ENCODE results near the gene TULP4. TPM values are rescaled to one million over a fixed set of nuclear protein-coding genes. Genes with fewer than 3 reads are reported as not detected.
"Not testable (repeated sequence)": the region's sequence is repeated elsewhere in the genome, so short reads cannot be mapped to it uniquely, and the experiment has no call there.

TULP4 gene
- total RNA-seq, 1 experiment from 2014 or later: 105 TPM

DNA sequence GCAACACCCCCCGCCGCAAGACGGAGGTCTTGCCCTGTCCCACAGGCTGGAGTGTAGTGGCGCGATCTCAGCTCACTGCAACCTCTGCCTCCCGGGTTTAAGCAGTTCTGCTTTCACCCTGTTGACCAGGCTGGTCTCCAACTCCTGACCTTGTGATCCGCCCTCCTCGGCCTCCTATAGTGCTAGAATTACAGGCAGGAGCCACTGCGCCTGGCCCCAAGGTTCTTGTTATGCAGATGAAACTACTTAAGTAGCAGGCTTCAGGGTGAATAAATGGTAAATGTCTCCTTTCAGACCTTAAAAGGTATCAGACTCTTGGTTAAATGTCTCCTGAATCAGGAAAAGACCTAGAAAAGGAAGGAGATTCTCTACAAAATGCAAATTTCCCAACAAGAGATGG is 152.2 kb downstream of the TULP4 start:
- Mint-ChIP-seq H3K9me3 (ENCODE audit: low read depth, unreplicated experiment) (no peaks in the 10 kb centered on the region), H3K4me1 (ENCODE audit: low read depth, unreplicated experiment) (no peaks in the 10 kb centered on the region), H3K27ac (ENCODE audit: unreplicated experiment) (no peak overlapping the region), H3K4me3 (ENCODE audit: low read depth, unreplicated experiment) (no peak overlapping the region), H3K27me3 (ENCODE audit: unreplicated experiment) (no peaks in the 10 kb centered on the region), H3K36me3 (ENCODE audit: insufficient read depth, unreplicated experiment) (peaks cover 11% of the 10 kb centered on the region)
- intact Hi-C loops (cut with micrococcal nuclease; ENCODE audit: unreplicated experiment): no loop called here
- DNase-seq: no peak
- CTCF ChIA-PET: no interaction called here
- TF ChIP-seq, protein P1, sequence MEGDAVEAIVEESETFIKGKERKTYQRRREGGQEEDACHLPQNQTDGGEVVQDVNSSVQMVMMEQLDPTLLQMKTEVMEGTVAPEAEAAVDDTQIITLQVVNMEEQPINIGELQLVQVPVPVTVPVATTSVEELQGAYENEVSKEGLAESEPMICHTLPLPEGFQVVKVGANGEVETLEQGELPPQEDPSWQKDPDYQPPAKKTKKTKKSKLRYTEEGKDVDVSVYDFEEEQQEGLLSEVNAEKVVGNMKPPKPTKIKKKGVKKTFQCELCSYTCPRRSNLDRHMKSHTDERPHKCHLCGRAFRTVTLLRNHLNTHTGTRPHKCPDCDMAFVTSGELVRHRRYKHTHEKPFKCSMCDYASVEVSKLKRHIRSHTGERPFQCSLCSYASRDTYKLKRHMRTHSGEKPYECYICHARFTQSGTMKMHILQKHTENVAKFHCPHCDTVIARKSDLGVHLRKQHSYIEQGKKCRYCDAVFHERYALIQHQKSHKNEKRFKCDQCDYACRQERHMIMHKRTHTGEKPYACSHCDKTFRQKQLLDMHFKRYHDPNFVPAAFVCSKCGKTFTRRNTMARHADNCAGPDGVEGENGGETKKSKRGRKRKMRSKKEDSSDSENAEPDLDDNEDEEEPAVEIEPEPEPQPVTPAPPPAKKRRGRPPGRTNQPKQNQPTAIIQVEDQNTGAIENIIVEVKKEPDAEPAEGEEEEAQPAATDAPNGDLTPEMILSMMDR (IDR thresholded peaks at IDR 0.05; ENCODE audit: unreplicated experiment): no peak
- BruUV-seq (replicated peaks): no TSS peak

DNA sequence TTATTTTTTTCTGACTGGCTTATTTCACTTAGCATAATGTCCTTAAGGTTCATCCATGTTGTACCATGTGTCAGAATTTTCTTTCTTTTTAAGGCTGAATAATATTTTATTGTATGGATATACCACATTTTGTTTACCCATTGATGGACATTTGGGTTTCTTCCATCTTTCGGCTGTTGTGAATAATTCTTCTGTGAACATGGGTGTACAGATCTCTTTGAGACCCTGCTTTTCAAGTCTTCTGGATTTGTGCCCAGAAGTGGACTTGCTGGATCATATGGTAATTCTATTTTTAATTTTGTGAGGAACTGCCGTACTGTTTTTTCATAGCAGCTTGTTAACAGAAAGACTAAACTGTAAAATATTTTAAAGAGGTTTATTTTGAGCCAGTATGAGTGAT is 153.0 kb downstream of the TULP4 start:
- Mint-ChIP-seq H3K36me3 (ENCODE audit: insufficient read depth, unreplicated experiment) (peaks cover 13% of the 10 kb centered on the region), H3K27me3 (ENCODE audit: unreplicated experiment) (no peaks in the 10 kb centered on the region), H3K4me3 (ENCODE audit: low read depth, unreplicated experiment) (no peak overlapping the region), H3K4me1 (ENCODE audit: low read depth, unreplicated experiment) (no peaks in the 10 kb centered on the region), H3K27ac (ENCODE audit: unreplicated experiment) (no peak overlapping the region), H3K9me3 (ENCODE audit: low read depth, unreplicated experiment) (no peaks in the 10 kb centered on the region)
- no TSS peak for BruUV-seq (replicated peaks)
- CTCF ChIA-PET: no interaction called here
- TF ChIP-seq, protein P1 (IDR thresholded peaks at IDR 0.05; ENCODE audit: unreplicated experiment): no peak
- intact Hi-C loops (cut with micrococcal nuclease; ENCODE audit: unreplicated experiment): no loop called here
- DNase-seq: no peak

- BruUV-seq (replicated peaks): no TSS peak
- no peak overlapping the region for H3K27ac Mint-ChIP-seq (ENCODE audit: unreplicated experiment)
- no peaks in the 10 kb centered on the region for H3K9me3 Mint-ChIP-seq (ENCODE audit: low read depth, unreplicated experiment)
- no peak for DNase-seq
- CTCF ChIA-PET: no interaction called here
- peaks cover 13% of the 10 kb centered on the region for H3K36me3 Mint-ChIP-seq (ENCODE audit: insufficient read depth, unreplicated experiment)
- H3K4me3 Mint-ChIP-seq (ENCODE audit: low read depth, unreplicated experiment): no peak overlapping the region
- no peaks in the 10 kb centered on the region for H3K4me1 Mint-ChIP-seq (ENCODE audit: low read depth, unreplicated experiment)
- no peaks in the 10 kb centered on the region for H3K27me3 Mint-ChIP-seq (ENCODE audit: unreplicated experiment)
- intact Hi-C loops (cut with micrococcal nuclease; ENCODE audit: unreplicated experiment): no loop called here
- TF ChIP-seq, protein P1 (IDR thresholded peaks at IDR 0.05; ENCODE audit: unreplicated experiment): no peak
Observed at GRCh38 chr6:158465747-158466146, 153.5 kb downstream of the TULP4 start.

GRCh38 chr6:158467923-158468322 is 155.7 kb downstream of the TULP4 start:
- no TSS peak for BruUV-seq (replicated peaks)
- DNase-seq: no peak
- H3K4me1 Mint-ChIP-seq (ENCODE audit: low read depth, unreplicated experiment): no peaks in the 10 kb centered on the region
- H3K4me3 Mint-ChIP-seq (ENCODE audit: low read depth, unreplicated experiment): no peak overlapping the region
- intact Hi-C loops (cut with micrococcal nuclease; ENCODE audit: unreplicated experiment): no loop called here
- TF ChIP-seq, protein P1 (IDR thresholded peaks at IDR 0.05; ENCODE audit: unreplicated experiment): no peak
- H3K27ac Mint-ChIP-seq (ENCODE audit: unreplicated experiment): no peak overlapping the region
- no peaks in the 10 kb centered on the region for H3K27me3 Mint-ChIP-seq (ENCODE audit: unreplicated experiment)
- peaks cover 8% of the 10 kb centered on the region for H3K36me3 Mint-ChIP-seq (ENCODE audit: insufficient read depth, unreplicated experiment)
- H3K9me3 Mint-ChIP-seq (ENCODE audit: low read depth, unreplicated experiment): no peaks in the 10 kb centered on the region
- CTCF ChIA-PET: no interaction called here

GRCh38 chr6:158468666-158469065 is 156.4 kb downstream of the TULP4 start:
- H3K4me1 Mint-ChIP-seq (ENCODE audit: low read depth, unreplicated experiment): no peaks in the 10 kb centered on the region

GRCh38 chr6:158470023-158470422 is 157.8 kb downstream of the TULP4 start:
- H3K9me3 Mint-ChIP-seq (ENCODE audit: low read depth, unreplicated experiment); H3K27me3 Mint-ChIP-seq (ENCODE audit: unreplicated experiment); intact Hi-C loops (cut with micrococcal nuclease; ENCODE audit: unreplicated experiment); CTCF ChIA-PET; DNase-seq; H3K27ac Mint-ChIP-seq (ENCODE audit: unreplicated experiment); H3K36me3 Mint-ChIP-seq (ENCODE audit: insufficient read depth, unreplicated experiment); BruUV-seq (replicated peaks); H3K4me3 Mint-ChIP-seq (ENCODE audit: low read depth, unreplicated experiment): not testable (repeated sequence)
- H3K4me1 Mint-ChIP-seq (ENCODE audit: low read depth, unreplicated experiment): peaks cover 10% of the 10 kb centered on the region

More at GRCh38 chr6:158468666-158469065, 156.4 kb downstream of the TULP4 start:
- no TSS peak for BruUV-seq (replicated peaks)
- Mint-ChIP-seq H3K27me3 (ENCODE audit: unreplicated experiment) (no peaks in the 10 kb centered on the region), H3K27ac (ENCODE audit: unreplicated experiment) (no peak overlapping the region), H3K4me3 (ENCODE audit: low read depth, unreplicated experiment) (no peak overlapping the region), H3K9me3 (ENCODE audit: low read depth, unreplicated experiment) (no peaks in the 10 kb centered on the region), H3K36me3 (ENCODE audit: insufficient read depth, unreplicated experiment) (peaks cover 8% of the 10 kb centered on the region)
- TF ChIP-seq, protein P1 (IDR thresholded peaks at IDR 0.05; ENCODE audit: unreplicated experiment): no peak
- CTCF ChIA-PET: no interaction called here
- no peak for DNase-seq
- intact Hi-C loops (cut with micrococcal nuclease; ENCODE audit: unreplicated experiment): no loop called here
